Endothelial cell of umbilical vein (primary cell): ENCODE data around the gene IL13RA1. TPM values are rescaled to one million over a fixed set of nuclear protein-coding genes. Genes with fewer than 3 reads are reported as not detected.

Experiments
- BruUV-seq: library from RNA; stranded (reverse); fragments of 400-500 nt; replicated peaks from 2 replicates; lab custom pipeline; 2021; lab: Mats Ljungman, UMichigan
- CTCF ChIA-PET: fragments of 300-600, 350-600 bp; sonication (Branson Sonifier 250); formaldehyde crosslinking; loops from one replicate; lab custom pipeline; 2021; ENCODE audit warnings: antibody characterized with exemption, inconsistent platforms; lab: Charles Lee
- POLR2A ChIA-PET: fragments of 300-600, 350-600 bp; sonication (Branson Sonifier 250); formaldehyde crosslinking; loops from one replicate; lab custom pipeline; 2021; ENCODE audit warnings: antibody characterized with exemption, inconsistent platforms; lab: Charles Lee
- DNase-seq: peaks from one replicate; pipeline ENCODE4 v3.0.0-alpha.2; 2011; ENCODE audit warnings: low read depth, low spot score
- FAIRE-seq: peaks from 2 replicates; lab custom pipeline; 2011; peaks lifted over from hg19 to GRCh38; lab: Jason Lieb, UNC
- H2AFZ ChIP-seq: 2 replicates; pipeline ENCODE4 v1.6.0; 2012; ENCODE audit warnings: low read depth, low read length, control low read depth, inconsistent platforms
- H3K27ac ChIP-seq: 2 replicates; pipeline ENCODE4 v1.5.1; 2011; ENCODE audit warnings: low read depth, mild to moderate bottlenecking, control low read depth, low read length, moderate library complexity; ENCODE audit not compliant: insufficient read depth
- H3K27me3 ChIP-seq, 2 experiments: 2 replicates each; pipeline versions ENCODE4 v1.6.0 to v1.6.1; 2011; ENCODE audit warnings: low read length in 2 of 2, mixed read lengths in 1 of 2; ENCODE audit not compliant: control insufficient read depth in 2 of 2, insufficient read depth in 2 of 2
- H3K36me3 ChIP-seq, 2 experiments: 2 replicates in 1 of 2; 3 replicates in 1 of 2; pipeline ENCODE4 v1.5.1; 2011; ENCODE audit warnings: low read length in 2 of 2, mild to moderate bottlenecking in 1 of 2, moderate library complexity in 1 of 2; ENCODE audit not compliant: control insufficient read depth in 2 of 2, insufficient read depth in 2 of 2; ENCODE audit errors: extremely low read depth in 1 of 2
- H3K4me1 ChIP-seq: 3 replicates; pipeline ENCODE4 v1.5.1; 2011; ENCODE audit warnings: mild to moderate bottlenecking, low read length; ENCODE audit not compliant: control insufficient read depth, insufficient read depth; ENCODE audit errors: extremely low read depth
- H3K4me2 ChIP-seq: 2 replicates; pipeline ENCODE4 v1.6.1; 2011; ENCODE audit warnings: low read length, control low read depth, mixed read lengths; ENCODE audit not compliant: insufficient read depth
- H3K4me3 ChIP-seq, 3 experiments: fragments of 200-600 bp in 1 of 3; sonication (generic), shearing (Covaris generic) in 1 of 3; replicated peaks in 1 of 3; 2 replicates each; pipeline ENCODE4 v1.5.1; 2011 to 2016; ENCODE audit warnings: control low read depth in 3 of 3, low read length in 3 of 3, mild to moderate bottlenecking in 2 of 3, inconsistent platforms in 1 of 3, low read depth in 1 of 3, moderate library complexity in 1 of 3; ENCODE audit not compliant: insufficient read depth in 1 of 3
- H3K79me2 ChIP-seq: 2 replicates; pipeline ENCODE4 v1.6.0; 2012; ENCODE audit warnings: low read length, inconsistent platforms; ENCODE audit not compliant: control insufficient read depth, insufficient read depth
- H3K9ac ChIP-seq: replicated peaks from 2 replicates; pipeline ENCODE3; 2011; ENCODE audit warnings: low read length, control low read depth; ENCODE audit not compliant: insufficient read depth; ENCODE audit errors: extremely low read depth
- H3K9me1 ChIP-seq: replicated peaks from 3 replicates; pipeline ENCODE4 v1.6.0; 2011; ENCODE audit warnings: mild to moderate bottlenecking, low read length; ENCODE audit not compliant: control insufficient read depth, insufficient read depth; ENCODE audit errors: extremely low read depth
- H3K9me3 ChIP-seq: replicated peaks from 2 replicates; pipeline ENCODE4 v1.5.1; 2012; ENCODE audit warnings: low read length, inconsistent platforms; ENCODE audit not compliant: control insufficient read depth, insufficient read depth
- H4K20me1 ChIP-seq: replicated peaks from 2 replicates; pipeline ENCODE3; 2011; ENCODE audit warnings: mild to moderate bottlenecking, low read length; ENCODE audit not compliant: control insufficient read depth, insufficient read depth; ENCODE audit errors: extremely low read depth
- CTCF ChIP-seq, 2 donors: IDR thresholded peaks; 1 replicate in 1 of 2; 2 replicates in 1 of 2; pipeline ENCODE4 v1.5.1; 2011; ENCODE audit warnings: low read length in 2 of 2, mild to moderate bottlenecking in 2 of 2, moderate library complexity in 2 of 2, control low read depth in 1 of 2, inconsistent platforms in 1 of 2, low read depth in 1 of 2; ENCODE audit not compliant: insufficient read depth in 1 of 2; ENCODE audit errors: extremely low read depth in 1 of 2
- EZH2 ChIP-seq: IDR thresholded peaks from 2 replicates; pipeline ENCODE4 v1.6.1; 2012; ENCODE audit warnings: borderline replicate concordance, low read depth, mild to moderate bottlenecking, moderate library complexity, low read length, inconsistent platforms; ENCODE audit not compliant: severe bottlenecking
- FOS ChIP-seq: IDR thresholded peaks from 2 replicates; pipeline ENCODE4 v1.6.1; 2011; ENCODE audit warnings: mild to moderate bottlenecking, low read length, moderate library complexity, borderline replicate concordance; ENCODE audit not compliant: insufficient read depth
- GATA2 ChIP-seq: IDR thresholded peaks from 2 replicates; pipeline ENCODE4 v1.7.0; 2011; ENCODE audit warnings: low read depth, mild to moderate bottlenecking, moderate library complexity, mixed read lengths, low read length; ENCODE audit not compliant: insufficient read length, insufficient read depth
- JUN ChIP-seq: IDR thresholded peaks from 2 replicates; pipeline ENCODE4 v1.6.1; 2011; ENCODE audit warnings: borderline replicate concordance, low read depth; ENCODE audit not compliant: insufficient read length, insufficient read depth
- MAX ChIP-seq: IDR thresholded peaks from 2 replicates; pipeline ENCODE4 v1.6.1; 2011; ENCODE audit not compliant: insufficient read depth, insufficient read length
- MYC ChIP-seq: IDR thresholded peaks from one replicate; pipeline ENCODE4 v1.6.1; 2011; ENCODE audit warnings: mild to moderate bottlenecking, low read depth, low read length
- POLR2A ChIP-seq: IDR thresholded peaks from 2 replicates; pipeline ENCODE4 v1.6.1; 2012; ENCODE audit warnings: low read depth, mild to moderate bottlenecking, control low read depth, low read length
- POLR2AphosphoS5 ChIP-seq: IDR thresholded peaks from 2 replicates; pipeline ENCODE4 v1.6.1; 2012; ENCODE audit warnings: low read depth, mild to moderate bottlenecking, control low read depth, low read length, moderate library complexity; ENCODE audit not compliant: insufficient read depth
- dilution Hi-C: fragments of 300-500 bp; cut with MboI; formaldehyde crosslinking; loops from one replicate; pipeline ENCODE4 v1.15.0; 2019; ENCODE audit warnings: low sequenced_read_pairs; ENCODE audit not compliant: extremely low pct_ligation_motif_present
- intact Hi-C: fragments of 100-400 bp; cut with micrococcal nuclease; formaldehyde crosslinking; loops from one replicate; pipeline ENCODE4 v1.10.0; 2022
- polyA plus RNA-seq, 4 experiments: library from polyadenylated mRNA; depleted of rRNA in 3 of 4; stranded (reverse) in 3 of 4; unstranded in 1 of 4; fragments of >200 nt; gene quantifications; 2 replicates each; pipeline versions ENCODE4 v1.2.1 to v1.2.3, GENCODE V29; 2011 to 2012; ENCODE audit warnings: missing spikeins in 1 of 4
- total RNA-seq: library from RNA; stranded (reverse); gene quantifications from 2 replicates; pipeline ENCODE4 v1.2.3, GENCODE V29; 2021

IL13RA1 gene
- total and polyA plus RNA-seq, 2 donors (not counting 3 experiments of a cell fraction or from before 2014, with no cell fraction given): 40.7 to 61.9 TPM

GRCh38 chrX:118780509-118780908 is 53.1 kb downstream of the IL13RA1 start:
- H3K9me3 ChIP-seq: no peaks in the 10 kb centered on the region
- no peaks in the 10 kb centered on the region for H3K27me3 ChIP-seq
- BruUV-seq: no TSS peak
- no peak overlapping the region for H3K9ac ChIP-seq
- no peaks in the 10 kb centered on the region for H3K79me2 ChIP-seq
- no peak overlapping the region for H3K4me3 ChIP-seq
- dilution Hi-C loops: no loop called here
- no peak for FAIRE-seq
- H3K4me1 ChIP-seq: peaks cover 10% of the 10 kb centered on the region
- POLR2A ChIA-PET: no interaction called here
- H2AFZ ChIP-seq: no peak overlapping the region
- H3K27ac ChIP-seq: no peak overlapping the region
- no peak overlapping the region for H3K4me2 ChIP-seq
- intact Hi-C loops: no loop called here
- H4K20me1 ChIP-seq: no peaks in the 10 kb centered on the region
- H3K36me3 ChIP-seq: no peaks in the 10 kb centered on the region
- H3K9me1 ChIP-seq: no peaks in the 10 kb centered on the region
- CTCF ChIA-PET: no interaction called here
- no peak for TF ChIP-seq GATA2
- no peak for TF ChIP-seq POLR2A
- no peak for TF ChIP-seq MYC
- no peak for TF ChIP-seq FOS
- TF ChIP-seq CTCF (IDR thresholded peaks at IDR 0.05; ENCODE audit: extremely low read depth in 1 of 2, insufficient read depth in 1 of 2, low read depth in 1 of 2, low read length in 2 of 2): no peak
- no peak for TF ChIP-seq MAX
- TF ChIP-seq EZH2: no peak
- no peak for TF ChIP-seq JUN
- TF ChIP-seq POLR2AphosphoS5: no peak
- no peak for DNase-seq
